Small intestine (tissue), 7 donors: ENCODE results near the gene PRDM16. TPM values are rescaled to one million over a fixed set of nuclear protein-coding genes. Genes with fewer than 3 reads are reported as not detected.

Source experiments
- DNase-seq, 2 donors: peaks; one replicate each; pipeline versions ENCODE4 v3.0.0 to v3.0.0-alpha.2; 2013
- FAIRE-seq: peaks from 2 replicates; lab custom pipeline; 2012; peaks lifted over from hg19 to GRCh38; lab: Jason Lieb, UNC
- H3K27ac ChIP-seq, 3 donors: one replicate each; pipeline ENCODE4 v1.5.1; 2013; ENCODE audit warnings: low read length in 2 of 3, mild to moderate bottlenecking in 2 of 3, control low read depth in 1 of 3, inconsistent platforms in 1 of 3, low read depth in 1 of 3, moderate library complexity in 1 of 3
- H3K27me3 ChIP-seq, 3 donors: one replicate each; pipeline ENCODE4 v1.6.1; 2013; ENCODE audit warnings: low read length in 3 of 3, inconsistent platforms in 1 of 3; ENCODE audit not compliant: control insufficient read depth in 3 of 3, insufficient read depth in 3 of 3
- H3K36me3 ChIP-seq, 3 donors: one replicate each; pipeline ENCODE4 v1.6.1; 2013; ENCODE audit warnings: low read length in 3 of 3, inconsistent platforms in 1 of 3, low read depth in 1 of 3, mild to moderate bottlenecking in 1 of 3, moderate library complexity in 1 of 3; ENCODE audit not compliant: control insufficient read depth in 3 of 3, insufficient read depth in 2 of 3
- H3K4me1 ChIP-seq, 3 donors: one replicate each; pipeline ENCODE4 v1.6.1; 2013; ENCODE audit warnings: low read length in 2 of 3, inconsistent platforms in 1 of 3, low read depth in 1 of 3, mild to moderate bottlenecking in 1 of 3, moderate library complexity in 1 of 3; ENCODE audit not compliant: control insufficient read depth in 3 of 3, insufficient read depth in 2 of 3
- H3K4me3 ChIP-seq, 3 donors: one replicate each; pipeline ENCODE4 v1.5.1; 2013; ENCODE audit warnings: low read length in 3 of 3, control low read depth in 1 of 3, inconsistent platforms in 1 of 3, low read depth in 1 of 3, mild to moderate bottlenecking in 1 of 3, moderate library complexity in 1 of 3
- H3K9me3 ChIP-seq, 2 donors: one replicate each; pipeline ENCODE4 v1.6.1; 2013; ENCODE audit warnings: low read depth in 1 of 2, low read length in 1 of 2; ENCODE audit not compliant: control insufficient read depth in 2 of 2, insufficient read depth in 1 of 2
- WGBS, 3 donors: extraction: QIAGEN DNeasy Blood & Tissue Kit; methylation state at CpG; one replicate each; pipeline ENCODE4 v1.1.7; 2013; 5-methylcytosine and 5-hydroxymethylcytosine counted together
- polyA plus RNA-seq, 4 donors: library from polyadenylated mRNA; stranded (reverse) in 3 of 4; unstranded in 1 of 4; fragments of 200-250 nt in 3 of 4; fragments of 120-200 nt in 1 of 4; gene quantifications; one replicate each; pipeline versions ENCODE4 v1.2.1 to v1.2.3, GENCODE V29; 2013
- donor health status: healthy with polysubstance abuse.
- donor health status: control.
- donor health status: control.
- donor health status: Bipolar disorder and iron deficiency.
- donor health status: healthy.

Gene PRDM16
- polyA plus RNA-seq, 4 donors: 5.4 to 11.4 (median 8.2) TPM

- no peak overlapping the region for H3K4me3 ChIP-seq
- peaks cover 0 to 10% (median 0%) of the 10 kb centered on the region in 3 donors for H3K4me1 ChIP-seq
- DNase-seq: no peak
- 76 to 92% (median 87%) methylated on average over 17 of the region's 17 CpGs for WGBS, 3 donors
- FAIRE-seq: no peak
- no peaks in the 10 kb centered on the region for H3K9me3 ChIP-seq
- H3K27ac ChIP-seq: no peak overlapping the region
- H3K27me3 ChIP-seq: peaks cover 0 to 9% (median 0%) of the 10 kb centered on the region in 3 donors
- peaks cover 0 to 31% (median 0%) of the 10 kb centered on the region in 3 donors for H3K36me3 ChIP-seq
These were observed 328.3 kb downstream of the PRDM16 start for GRCh38 chr1:3397311-3397710.

DNA sequence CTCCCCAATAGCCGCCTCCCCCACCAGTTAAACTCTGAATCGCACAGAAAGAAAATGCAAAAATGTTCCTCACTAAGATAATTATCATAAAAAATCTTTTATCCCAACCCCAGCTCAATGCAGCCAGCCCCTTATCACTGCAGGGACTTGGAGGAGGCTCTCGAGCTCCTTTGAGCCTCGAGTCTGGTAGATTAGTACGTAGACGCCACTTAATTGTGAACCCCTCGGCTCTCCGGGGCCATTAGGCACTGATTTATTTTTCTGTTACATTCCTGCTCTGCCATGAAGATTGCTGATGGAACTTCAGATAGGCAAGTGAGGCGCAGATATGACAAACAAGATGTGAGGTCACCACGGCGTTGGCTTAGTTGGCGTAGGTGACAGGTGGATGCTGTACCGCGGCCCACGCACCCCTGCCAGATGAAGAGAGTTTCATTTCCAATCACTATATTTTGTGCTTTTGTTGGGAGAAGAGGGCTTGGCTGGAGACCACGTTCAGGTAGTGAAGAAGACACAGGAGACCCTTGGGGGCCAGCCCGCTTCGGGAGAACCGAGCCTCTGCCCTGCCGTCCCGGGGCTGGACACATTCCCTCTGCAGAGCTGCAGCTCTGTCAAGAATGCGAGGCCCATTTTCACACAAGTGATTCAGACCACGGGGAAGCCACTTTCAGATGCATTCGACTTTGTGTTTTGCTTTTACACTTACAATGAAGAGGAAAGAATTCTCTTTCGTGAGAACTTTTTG lies 329.6 kb downstream of the PRDM16 start:
- Histone ChIP-seq H3K36me3 (peaks cover 0 to 43% (median 0%) of the 10 kb centered on the region in 3 donors), H3K4me1 (peaks cover 0 to 4% (median 0%) of the 10 kb centered on the region in 3 donors), H3K27me3 (peaks cover 0 to 8% (median 0%) of the 10 kb centered on the region in 3 donors), H3K4me3 (no peak overlapping the region), H3K27ac (no peak overlapping the region), H3K9me3 (no peaks in the 10 kb centered on the region)
- FAIRE-seq: no peak
- no peak for DNase-seq
- 84 to 88% (median 86%) methylated on average over 25 of the region's 25 CpGs for WGBS, 3 donors

GRCh38 chr1:3399732-3400131 lies 330.7 kb downstream of the PRDM16 start:
- H3K4me1 ChIP-seq: no peaks in the 10 kb centered on the region
- no peak overlapping the region for H3K4me3 ChIP-seq
- H3K9me3 ChIP-seq: no peaks in the 10 kb centered on the region
- H3K27ac ChIP-seq: no peak overlapping the region
- DNase-seq (no peak), FAIRE-seq (no peak)
- WGBS, 3 donors: 65 to 80% (median 75%) methylated on average over 5 of the region's 5 CpGs
- peaks cover 0 to 6% (median 0%) of the 10 kb centered on the region in 3 donors for H3K27me3 ChIP-seq
- peaks cover 0 to 53% (median 1%) of the 10 kb centered on the region in 3 donors for H3K36me3 ChIP-seq

GRCh38 chr1:3401585-3402257 lies 332.7 kb downstream of the PRDM16 start:
- Histone ChIP-seq H3K9me3 (no peaks in the 10 kb centered on the region), H3K27ac (no peak overlapping the region), H3K4me3 (no peak overlapping the region), H3K4me1 (no peaks in the 10 kb centered on the region), H3K27me3 (peaks cover 0 to 3% (median 0%) of the 10 kb centered on the region in 3 donors), H3K36me3 (peaks cover 0 to 63% (median 6%) of the 10 kb centered on the region in 3 donors)
- no peak for FAIRE-seq
- no peak for DNase-seq
- 78 to 89% (median 82%) methylated on average over 13 of the region's 13 CpGs for WGBS, 3 donors

- WGBS, 3 donors: 65 to 82% (median 75%) methylated on average over 26 to 29 of the region's 29 CpGs
- Histone ChIP-seq H3K36me3 (peaks cover 0 to 68% (median 6%) of the 10 kb centered on the region in 3 donors), H3K27ac (no peak overlapping the region), H3K27me3 (peaks cover 0 to under 1% (median 0%) of the 10 kb centered on the region in 3 donors), H3K4me3 (no peak overlapping the region), H3K4me1 (no peaks in the 10 kb centered on the region), H3K9me3 (no peaks in the 10 kb centered on the region)
- no peak for DNase-seq
- FAIRE-seq: no peak
These were observed 333.4 kb downstream of the PRDM16 start for GRCh38 chr1:3402258-3403010.

GRCh38 chr1:3403011-3403345 lies 334.0 kb downstream of the PRDM16 start:
- H3K9me3 ChIP-seq: no peaks in the 10 kb centered on the region
- H3K4me3 ChIP-seq: no peak overlapping the region
- DNase-seq: no peak
- no peaks in the 10 kb centered on the region for H3K4me1 ChIP-seq
- peaks cover 0 to 68% (median 6%) of the 10 kb centered on the region in 3 donors for H3K36me3 ChIP-seq
- H3K27me3 ChIP-seq: no peaks in the 10 kb centered on the region
- FAIRE-seq: no peak
- WGBS, 3 donors: 66 to 81% (median 81%) methylated on average over 12 of the region's 12 CpGs
- H3K27ac ChIP-seq: no peak overlapping the region

DNA sequence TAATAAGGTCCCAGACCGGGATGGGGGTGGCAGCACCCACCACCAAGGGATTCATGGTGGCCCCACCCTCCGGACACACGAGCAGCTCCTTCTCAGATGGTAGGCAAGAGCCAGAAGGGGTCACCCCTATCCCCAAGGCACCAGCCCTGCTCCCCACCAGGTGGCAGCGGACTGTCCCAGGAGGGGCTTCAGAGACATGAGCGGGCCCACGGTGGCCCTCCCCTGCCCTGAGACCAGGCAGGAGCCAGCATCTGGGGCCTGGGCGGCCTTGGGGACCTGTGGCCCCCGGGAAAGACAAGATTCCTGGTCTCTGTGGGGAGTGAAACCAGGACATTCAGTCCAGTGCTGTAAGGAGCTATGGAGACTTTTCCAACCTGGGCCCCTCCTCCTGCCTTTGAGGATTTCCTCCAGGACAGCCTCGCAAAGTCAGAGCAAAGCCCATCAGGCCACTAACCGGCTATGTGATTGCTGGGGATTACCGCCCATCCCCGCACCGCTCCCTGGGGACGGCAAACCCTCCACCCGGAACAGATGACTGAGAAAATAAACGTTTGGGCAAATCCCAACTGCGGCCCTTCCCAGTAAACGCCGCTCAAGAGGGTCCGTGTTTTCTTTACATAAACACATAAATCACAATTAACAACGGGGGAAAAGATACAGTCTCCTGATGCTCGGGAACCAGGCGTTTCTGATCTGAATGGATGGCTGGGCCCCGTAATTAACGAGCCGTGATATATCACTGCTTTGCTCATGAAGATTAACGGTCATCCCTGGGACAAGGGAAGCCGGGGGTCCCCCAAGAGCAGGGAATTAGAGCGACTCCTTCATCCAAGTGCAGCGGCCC lies 334.6 kb downstream of the PRDM16 start:
- 68 to 88% (median 82%) methylated on average over 30 of the region's 30 CpGs for WGBS, 3 donors
- Histone ChIP-seq H3K4me3 (no peak overlapping the region), H3K4me1 (no peaks in the 10 kb centered on the region), H3K9me3 (no peaks in the 10 kb centered on the region), H3K27me3 (no peaks in the 10 kb centered on the region), H3K36me3 (peaks cover 0 to 65% (median 6%) of the 10 kb centered on the region in 3 donors), H3K27ac (no peak overlapping the region)
- DNase-seq (no peak), FAIRE-seq (no peak)
